Fibroblast of pulmonary artery (primary cell): Measurements from ENCODE around the gene RASAL3.

ENCODE experiments used
- DNase-seq: peaks from one replicate; pipeline ENCODE4 v3.0.0-alpha.2; 2010; ENCODE audit warnings: low read depth
- H3K4me3 ChIP-seq: replicated peaks from 2 replicates; pipeline ENCODE4 v1.5.1; 2011; ENCODE audit warnings: low read depth, mild to moderate bottlenecking, control low read depth, low read length, moderate library complexity
- TF ChIP-seq, protein P1 (sequence below): IDR thresholded peaks from 2 replicates; pipeline ENCODE4 v1.5.1; 2011; ENCODE audit warnings: mild to moderate bottlenecking, control low read depth, low read length, inconsistent platforms; ENCODE audit errors: missing control alignments

RASAL3 gene

DNA sequence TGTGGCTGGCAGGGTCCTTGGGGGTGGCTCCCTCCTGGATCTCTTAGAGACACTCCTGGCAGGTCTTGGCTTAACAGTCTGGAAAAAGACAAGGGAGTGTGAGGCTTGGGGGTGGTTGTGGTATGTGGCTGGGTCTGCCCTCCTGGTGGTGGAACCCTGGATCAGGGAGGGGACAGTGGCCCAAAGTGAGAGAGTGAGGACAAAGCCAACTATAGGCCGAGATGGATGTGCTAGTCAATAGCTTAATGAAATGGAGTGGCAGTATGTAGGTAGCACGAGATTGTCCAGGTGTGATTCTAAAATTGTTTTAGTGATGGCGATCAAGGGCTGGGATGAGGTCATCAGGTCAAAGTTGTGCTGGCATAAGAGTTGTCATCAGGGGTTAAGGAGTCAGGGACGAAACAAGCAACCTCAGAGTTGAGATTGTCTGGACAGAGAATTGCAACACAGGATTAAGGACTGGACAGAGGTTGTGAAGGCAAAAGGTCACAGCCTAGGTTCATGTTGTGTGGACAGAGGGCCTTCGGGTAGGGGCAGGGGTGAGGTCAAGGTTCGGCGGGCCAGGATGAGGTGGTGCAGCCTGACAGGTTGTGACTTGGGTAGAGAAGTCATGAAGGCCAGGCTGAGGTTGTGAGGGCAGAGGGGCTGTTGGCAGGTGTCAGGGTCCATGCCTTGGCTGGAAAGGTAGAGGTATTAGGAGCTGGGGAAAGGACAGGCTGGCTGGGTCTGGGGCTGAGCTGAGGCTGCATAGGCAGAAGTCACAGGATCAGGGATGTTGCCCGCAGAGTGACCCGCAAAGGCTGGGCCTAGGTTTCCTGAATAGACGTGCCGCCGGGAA, 4.5 kb upstream of the RASAL3 start:
- TF ChIP-seq, protein P1, sequence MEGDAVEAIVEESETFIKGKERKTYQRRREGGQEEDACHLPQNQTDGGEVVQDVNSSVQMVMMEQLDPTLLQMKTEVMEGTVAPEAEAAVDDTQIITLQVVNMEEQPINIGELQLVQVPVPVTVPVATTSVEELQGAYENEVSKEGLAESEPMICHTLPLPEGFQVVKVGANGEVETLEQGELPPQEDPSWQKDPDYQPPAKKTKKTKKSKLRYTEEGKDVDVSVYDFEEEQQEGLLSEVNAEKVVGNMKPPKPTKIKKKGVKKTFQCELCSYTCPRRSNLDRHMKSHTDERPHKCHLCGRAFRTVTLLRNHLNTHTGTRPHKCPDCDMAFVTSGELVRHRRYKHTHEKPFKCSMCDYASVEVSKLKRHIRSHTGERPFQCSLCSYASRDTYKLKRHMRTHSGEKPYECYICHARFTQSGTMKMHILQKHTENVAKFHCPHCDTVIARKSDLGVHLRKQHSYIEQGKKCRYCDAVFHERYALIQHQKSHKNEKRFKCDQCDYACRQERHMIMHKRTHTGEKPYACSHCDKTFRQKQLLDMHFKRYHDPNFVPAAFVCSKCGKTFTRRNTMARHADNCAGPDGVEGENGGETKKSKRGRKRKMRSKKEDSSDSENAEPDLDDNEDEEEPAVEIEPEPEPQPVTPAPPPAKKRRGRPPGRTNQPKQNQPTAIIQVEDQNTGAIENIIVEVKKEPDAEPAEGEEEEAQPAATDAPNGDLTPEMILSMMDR, result no peak
- H3K4me3 ChIP-seq, result no peak overlapping the region
- DNase-seq, result no peak

DNA sequence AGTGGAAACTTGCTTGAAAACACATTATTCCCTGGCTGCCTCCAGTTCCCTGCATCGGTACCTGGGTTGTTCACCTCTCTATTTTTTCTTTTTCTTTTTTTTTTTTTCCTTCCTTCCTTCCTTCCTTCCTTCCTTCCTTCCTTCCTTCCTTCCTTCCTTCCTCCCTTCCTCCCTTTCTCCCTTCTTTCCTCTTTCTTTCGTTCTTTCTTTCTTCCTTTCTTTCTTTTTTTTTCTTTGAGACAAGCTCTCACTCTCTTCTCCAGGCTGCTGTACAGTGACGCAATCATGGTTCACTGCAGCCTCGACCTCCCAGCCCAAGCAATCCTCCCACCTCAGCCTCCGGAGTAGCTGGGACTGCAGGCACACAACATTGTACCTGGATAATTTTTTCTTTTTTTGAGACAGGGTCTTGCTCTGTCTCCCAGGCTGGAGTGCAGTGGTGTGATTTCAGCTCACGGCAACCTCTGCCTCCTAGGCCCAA, 3.4 kb upstream of the RASAL3 start:
- TF ChIP-seq, protein P1, result no peak
- no peak for DNase-seq
- no peak overlapping the region for H3K4me3 ChIP-seq

DNA sequence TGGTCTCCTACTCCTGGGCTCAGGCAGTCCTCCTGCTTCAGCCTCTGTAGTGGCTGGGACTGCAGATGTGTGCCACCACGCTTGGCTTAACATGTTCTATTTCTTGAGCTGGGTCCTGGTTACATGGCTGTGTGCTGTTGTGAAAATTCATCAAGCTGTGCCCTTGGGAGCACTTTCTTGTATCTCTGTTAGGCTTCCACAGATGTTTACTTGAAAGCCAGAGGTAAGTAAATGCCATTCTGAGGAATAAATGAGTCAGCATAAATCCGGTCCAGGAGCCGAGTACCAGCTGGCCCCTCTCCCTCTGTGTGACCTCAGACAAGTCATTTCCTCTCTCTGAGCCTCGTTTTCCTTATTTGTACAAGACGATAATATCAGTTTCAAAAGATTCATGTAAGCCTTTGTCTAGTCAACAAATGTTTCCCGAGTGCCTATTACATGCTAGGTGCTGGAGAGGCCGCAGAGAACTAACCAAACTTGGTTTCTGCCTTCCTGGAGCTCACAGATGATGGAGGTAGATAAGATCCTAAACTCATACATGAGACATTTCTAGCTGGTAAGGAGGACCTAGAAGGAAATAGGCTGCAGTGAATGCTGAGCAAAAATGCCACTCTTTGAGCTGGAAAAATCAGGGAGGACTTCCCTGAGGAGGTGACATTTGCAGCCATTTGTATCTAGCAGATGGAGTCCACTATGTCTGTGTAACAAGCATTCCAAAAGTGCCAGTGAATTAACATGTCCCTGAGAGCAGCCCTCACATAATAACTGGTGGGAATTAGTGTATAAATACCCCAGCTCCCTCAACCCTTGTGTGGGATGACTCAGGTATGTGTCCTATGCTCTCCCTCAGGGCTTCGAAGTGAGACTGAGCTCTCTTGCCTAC, 2.7 kb upstream of the RASAL3 start:
- TF ChIP-seq, protein P1, result no peak
- no peak overlapping the region for H3K4me3 ChIP-seq
- peak; percentile 87 for DNase-seq

DNA sequence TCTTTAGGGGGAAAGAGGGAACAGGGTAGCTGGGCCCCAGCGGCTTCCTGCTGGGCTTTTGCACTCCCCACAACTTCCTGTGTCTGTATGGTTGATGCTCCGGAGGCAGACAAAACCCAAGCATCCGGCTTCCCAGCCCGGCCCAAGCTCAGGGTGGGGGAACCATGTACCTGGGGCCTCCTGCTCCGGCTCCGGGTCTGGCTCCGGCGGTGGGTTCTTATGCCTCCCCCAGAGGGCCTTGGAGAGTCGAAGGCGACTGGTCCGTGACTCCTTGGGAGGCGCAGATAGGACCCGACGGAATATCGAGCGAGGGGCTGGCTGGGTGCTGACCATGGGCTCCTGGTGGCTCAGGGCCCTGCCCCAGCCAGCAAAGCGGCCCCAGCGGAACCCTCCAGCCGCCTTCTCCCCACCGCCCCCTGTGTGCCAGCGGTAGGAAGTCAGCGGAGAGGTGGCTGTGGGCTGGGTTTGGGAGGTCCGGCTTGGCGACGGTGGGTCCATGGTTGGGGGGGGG, 428 bp downstream of the RASAL3 start:
- TF ChIP-seq, protein P1, result no peak
- DNase-seq, result no peak
- H3K4me3 ChIP-seq, result no peak overlapping the region

DNA sequence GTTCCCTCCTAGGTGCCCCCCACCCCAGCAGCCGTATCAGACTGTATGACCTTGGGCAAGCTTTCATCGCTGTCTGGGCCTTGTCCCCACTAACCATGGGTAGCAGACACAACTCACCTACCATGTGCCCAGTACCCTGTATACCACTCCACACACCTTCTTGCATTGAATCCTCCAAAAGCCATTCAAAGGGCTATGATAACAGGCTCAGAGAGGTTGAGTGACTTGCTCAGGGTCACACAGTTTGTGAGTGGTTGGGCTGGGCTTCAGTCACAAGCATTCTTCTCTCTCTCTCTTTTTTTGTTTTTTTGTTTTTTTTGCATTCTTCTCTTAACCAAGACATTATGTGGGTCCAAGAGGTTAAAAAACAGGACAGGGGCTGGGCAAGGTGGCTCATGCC, 2.6 kb downstream of the RASAL3 start:
- TF ChIP-seq, protein P1, result no peak
- no peak overlapping the region for H3K4me3 ChIP-seq
- no peak for DNase-seq

DNA sequence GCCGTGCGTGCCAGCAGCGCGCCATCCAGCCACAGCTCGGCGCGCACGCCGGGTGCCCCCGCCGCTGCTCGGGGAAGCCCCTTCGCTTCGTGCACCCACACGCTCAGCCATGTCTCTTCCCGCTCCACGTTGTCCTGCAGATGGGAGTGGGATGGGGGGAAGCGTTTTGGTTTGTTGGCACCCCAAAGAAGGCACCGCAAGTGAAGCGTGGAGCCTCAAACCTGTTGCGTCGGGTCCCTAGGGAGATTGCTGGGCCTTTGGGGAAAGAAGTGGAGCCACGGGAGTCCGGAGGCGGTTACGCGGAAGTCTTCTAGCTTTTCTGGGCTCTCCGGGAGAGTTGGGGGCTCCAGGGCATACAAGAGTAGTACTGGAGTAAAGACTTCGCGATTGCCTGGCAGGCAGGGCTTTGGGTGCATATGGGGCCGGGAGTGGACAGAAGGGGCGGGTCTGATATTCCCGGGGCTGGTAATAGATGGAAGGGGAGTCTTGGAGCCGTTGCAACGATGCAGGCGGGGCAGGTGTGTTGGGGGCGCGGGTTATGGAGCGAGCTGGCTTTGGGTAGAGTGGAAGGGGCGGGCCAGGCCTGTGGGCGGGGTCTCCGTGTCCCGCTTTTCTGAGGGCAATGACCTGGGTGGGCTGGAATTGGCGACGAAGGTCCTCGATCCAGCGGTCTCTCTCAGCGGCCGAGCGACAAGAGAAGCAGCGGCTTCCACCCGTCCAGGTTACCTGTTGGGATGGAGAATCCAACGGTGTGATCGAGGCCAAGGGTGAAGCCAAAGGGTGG, 6.5 kb downstream of the RASAL3 start:
- TF ChIP-seq, protein P1, result no peak
- DNase-seq, result no peak
- H3K4me3 ChIP-seq, result no peak overlapping the region
